22Rv1 (cell line): ENCODE results near the gene SRI.

ENCODE experiments used
- ZFX ChIP-seq: fragments of 450-650 bp; IDR thresholded peaks from 2 replicates; pipeline ENCODE4 v1.6.1; 2017; ENCODE audit warnings: antibody characterized with exemption, borderline replicate concordance
- TF ChIP-seq, protein P1 (sequence below): fragments of 450-650 bp; IDR thresholded peaks from 2 replicates; pipeline ENCODE4 v1.5.1; 2017; ENCODE audit warnings: mild to moderate bottlenecking

DNA sequence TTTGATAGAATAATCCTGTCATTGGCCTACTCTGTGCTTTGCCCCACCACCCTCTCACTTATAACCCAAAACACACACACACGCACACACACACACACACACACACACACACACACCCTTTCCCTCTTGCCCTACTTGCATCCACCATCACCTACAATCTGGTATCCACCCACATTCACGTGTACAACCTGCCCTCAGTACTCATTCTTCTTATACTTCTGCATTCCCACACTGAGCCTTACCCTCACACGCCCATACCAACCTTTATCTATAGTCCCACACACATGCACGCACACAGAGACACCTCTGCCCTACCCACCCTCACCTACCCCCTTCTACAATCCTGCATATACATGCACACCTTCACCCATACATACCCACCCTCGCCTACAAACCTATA lies 10.8 kb upstream of the SRI start:
- TF ChIP-seq, protein P1, sequence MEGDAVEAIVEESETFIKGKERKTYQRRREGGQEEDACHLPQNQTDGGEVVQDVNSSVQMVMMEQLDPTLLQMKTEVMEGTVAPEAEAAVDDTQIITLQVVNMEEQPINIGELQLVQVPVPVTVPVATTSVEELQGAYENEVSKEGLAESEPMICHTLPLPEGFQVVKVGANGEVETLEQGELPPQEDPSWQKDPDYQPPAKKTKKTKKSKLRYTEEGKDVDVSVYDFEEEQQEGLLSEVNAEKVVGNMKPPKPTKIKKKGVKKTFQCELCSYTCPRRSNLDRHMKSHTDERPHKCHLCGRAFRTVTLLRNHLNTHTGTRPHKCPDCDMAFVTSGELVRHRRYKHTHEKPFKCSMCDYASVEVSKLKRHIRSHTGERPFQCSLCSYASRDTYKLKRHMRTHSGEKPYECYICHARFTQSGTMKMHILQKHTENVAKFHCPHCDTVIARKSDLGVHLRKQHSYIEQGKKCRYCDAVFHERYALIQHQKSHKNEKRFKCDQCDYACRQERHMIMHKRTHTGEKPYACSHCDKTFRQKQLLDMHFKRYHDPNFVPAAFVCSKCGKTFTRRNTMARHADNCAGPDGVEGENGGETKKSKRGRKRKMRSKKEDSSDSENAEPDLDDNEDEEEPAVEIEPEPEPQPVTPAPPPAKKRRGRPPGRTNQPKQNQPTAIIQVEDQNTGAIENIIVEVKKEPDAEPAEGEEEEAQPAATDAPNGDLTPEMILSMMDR = no peak
- no peak for TF ChIP-seq ZFX
